G401 (cell line): ENCODE results near the gene VMO1. TPM values are rescaled to one million over a fixed set of nuclear protein-coding genes. Genes with fewer than 3 reads are reported as not detected.

Source experiments
- DNase-seq: peaks from one replicate; pipeline ENCODE4 v3.0.0-alpha.2; 2015; ENCODE audit warnings: low spot score
- in situ Hi-C: cut with HindIII; loops from 2 replicates; pipeline ENCODE4 v1.10.0; 2016; ENCODE audit warnings: low sequenced_read_pairs, mixed read lengths
- total RNA-seq: library from RNA; depleted of rRNA; stranded (reverse); fragments of >200 nt; shearing (Covaris generic); gene quantifications from 2 replicates; pipeline ENCODE4 v1.2.3, GENCODE V29; 2014; rRNA removed

Gene VMO1
- total RNA-seq, 1 experiment from 2014 or later, result not detected

DNA sequence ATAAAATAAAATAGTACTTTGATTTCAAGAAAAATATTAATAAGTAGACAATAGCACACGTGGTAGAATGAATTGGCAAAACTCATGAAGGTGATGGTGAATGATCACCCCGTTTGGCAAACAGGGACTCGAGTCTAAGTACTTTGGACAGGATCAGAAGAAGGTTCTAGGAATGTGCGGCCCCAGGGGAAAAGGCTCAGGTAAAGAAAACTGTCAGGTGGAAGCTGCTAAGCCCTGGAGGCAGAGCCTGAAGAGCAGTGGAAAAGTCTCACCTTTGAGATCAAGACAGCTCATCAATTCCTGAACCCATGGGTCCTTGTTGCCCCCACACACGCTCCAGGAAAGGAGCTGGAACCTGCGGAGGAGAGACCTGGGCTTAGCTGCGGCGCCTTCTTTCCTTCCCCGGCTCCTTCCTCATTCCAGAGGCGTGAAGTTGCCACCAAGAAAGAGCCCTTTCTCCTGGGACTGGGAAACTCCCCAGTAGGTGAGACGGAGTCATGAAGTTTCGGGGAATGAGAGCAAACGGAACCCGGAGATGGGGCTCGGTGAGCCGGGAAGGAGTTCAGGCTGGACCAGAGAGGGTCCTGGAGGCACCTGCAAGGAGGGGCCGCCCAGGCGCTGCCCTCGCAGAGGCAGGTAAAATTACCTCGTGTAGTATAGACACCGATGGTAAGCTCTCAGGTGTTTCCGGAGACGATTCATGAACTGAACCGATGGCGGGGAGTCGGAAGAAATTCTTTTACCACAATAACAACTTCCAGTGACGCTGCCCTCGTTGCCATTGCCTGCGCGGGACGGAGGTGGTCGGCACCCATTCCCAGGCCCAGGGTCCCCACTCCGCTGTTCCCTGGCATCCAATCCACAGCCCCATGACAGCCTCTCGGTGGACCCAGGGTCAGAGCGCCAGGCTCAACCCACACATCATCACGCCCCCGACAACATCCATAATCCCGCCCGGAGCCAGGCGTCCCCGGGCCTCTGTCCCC, 47.7 kb downstream of the VMO1 start:
- in situ Hi-C loops, result no loop called here
- DNase-seq, result no peak

DNA sequence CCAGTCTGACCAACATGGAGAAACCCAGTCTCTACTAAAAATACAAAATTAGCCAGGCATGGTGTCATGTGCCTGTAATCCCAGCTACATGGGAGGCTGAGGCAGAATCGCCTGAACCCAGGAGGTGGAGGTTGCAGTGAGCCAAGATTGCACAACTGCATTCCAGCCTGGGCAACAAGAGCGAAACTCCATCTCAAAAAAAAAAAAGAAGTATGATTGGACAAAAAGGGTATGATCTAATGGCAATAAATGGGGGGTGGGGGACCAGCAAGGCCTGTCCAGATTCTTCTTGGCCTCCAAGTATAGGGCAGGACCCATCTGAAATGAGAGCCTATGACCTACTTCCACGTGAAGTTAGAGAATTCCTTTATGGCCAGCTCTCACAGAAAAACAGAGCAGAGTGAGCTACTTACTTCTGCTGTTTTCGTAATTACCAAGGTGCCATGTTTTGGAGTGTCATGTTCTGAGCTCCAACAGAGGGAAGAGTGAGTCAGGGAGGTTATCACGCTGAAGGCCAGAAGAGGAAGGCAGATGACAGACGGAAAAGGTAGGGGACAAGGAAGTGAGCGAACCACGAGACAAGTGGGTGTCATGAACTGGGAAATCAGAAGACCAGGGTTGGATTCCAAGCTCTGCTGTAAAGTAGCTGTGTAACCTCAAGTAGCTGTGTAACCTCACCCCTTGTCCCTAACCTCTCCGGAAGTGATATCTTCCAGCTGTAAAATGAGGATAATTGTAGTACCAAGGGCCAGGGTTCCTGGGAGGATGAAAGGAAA, 50.1 kb downstream of the VMO1 start:
- no peak for DNase-seq
- in situ Hi-C loops, result no loop called here

Other genes starting within 250 kb of the VMO1 start
- gene MYBBP1A, start 231.0 kb downstream of the VMO1 start, total RNA-seq, result 89.3 and 91.6 TPM in 2 replicates
- 5.3 TPM in 1 of 2 replicates, not detected in the other for gene GGT6, start 225.8 kb downstream of the VMO1 start, total RNA-seq
- not detected in 2 replicates for gene SMTNL2, start 201.8 kb downstream of the VMO1 start, total RNA-seq
- 0.41 TPM in 1 of 2 replicates, not detected in the other for gene ALOX15, start 144.7 kb downstream of the VMO1 start, total RNA-seq
- gene PELP1, start 82.2 kb downstream of the VMO1 start, total RNA-seq, result 40.1 and 53.6 TPM in 2 replicates
- gene ARRB2, start 75.7 kb downstream of the VMO1 start, total RNA-seq, result 38.1 and 45.1 TPM in 2 replicates
- gene MED11, start 54.9 kb downstream of the VMO1 start, total RNA-seq, result 24.3 and 29.8 TPM in 2 replicates
- 0.68 TPM in 1 of 2 replicates, not detected in the other for gene ZMYND15, start 46.5 kb downstream of the VMO1 start, total RNA-seq
- 0.86 TPM in 1 of 2 replicates, not detected in the other for gene CXCL16, start 46.4 kb downstream of the VMO1 start, total RNA-seq
- not detected in 2 replicates for gene TM4SF5, start 14.5 kb downstream of the VMO1 start, total RNA-seq
- not detected in 2 replicates for gene GLTPD2, start 2.6 kb upstream of the VMO1 start, total RNA-seq
- gene PSMB6, start 9.8 kb upstream of the VMO1 start, total RNA-seq, result 390 and 445 TPM in 2 replicates
- 20.9 and 28.4 TPM in 2 replicates for gene PLD2, start 20.8 kb upstream of the VMO1 start, total RNA-seq
- gene MINK1, start 47.0 kb upstream of the VMO1 start, total RNA-seq, result 33.8 and 48.3 TPM in 2 replicates
- gene C17orf107, start 113.2 kb upstream of the VMO1 start, total RNA-seq, result not detected in 2 replicates
- gene CHRNE, start 116.7 kb upstream of the VMO1 start, total RNA-seq, result not detected in 2 replicates
- gene GP1BA, start 145.9 kb upstream of the VMO1 start, total RNA-seq, result not detected in 2 replicates
- gene SLC25A11, start 153.7 kb upstream of the VMO1 start, total RNA-seq, result 111 and 132 TPM in 2 replicates
- gene RNF167, start 153.9 kb upstream of the VMO1 start, total RNA-seq, result 86.0 and 97.4 TPM in 2 replicates
- 563 and 707 TPM in 2 replicates for gene PFN1, start 162.2 kb upstream of the VMO1 start, total RNA-seq
- 52.8 and 75.4 TPM in 2 replicates for gene ENO3, start 164.8 kb upstream of the VMO1 start, total RNA-seq
- 32.3 and 59.7 TPM in 2 replicates for gene SPAG7, start 181.5 kb upstream of the VMO1 start, total RNA-seq
- gene CAMTA2, start 201.3 kb upstream of the VMO1 start, total RNA-seq, result 6.9 and 16.9 TPM in 2 replicates
- gene INCA1, start 211.2 kb upstream of the VMO1 start, total RNA-seq, result 0.14 TPM in 1 of 2 replicates, not detected in the other
- 75.6 and 95.9 TPM in 2 replicates for gene KIF1C, start 211.6 kb upstream of the VMO1 start, total RNA-seq
- not detected in 2 replicates for gene SLC52A1, start 249.1 kb upstream of the VMO1 start, total RNA-seq